ENCODE data around the gene ZNF470.

Gene ZNF470

GRCh38 chr19:56623006-56623405 is 55.7 kb downstream of the ZNF470 start:
- no peak for TF ChIP-seq CTCF (IDR thresholded peaks at IDR 0.05; ENCODE audit: insufficient read depth, missing control alignments)
- no peak for FAIRE-seq
- no peak for DNase-seq (ENCODE audit: insufficient read length, low spot score)

- TF ChIP-seq CTCF (IDR thresholded peaks at IDR 0.05; ENCODE audit: insufficient read depth, missing control alignments), result no peak
- DNase-seq (ENCODE audit: insufficient read length, low spot score), result no peak
- FAIRE-seq, result no peak
Measured at GRCh38 chr19:56625708-56626107, 58.4 kb downstream of the ZNF470 start.

GRCh38 chr19:56633021-56633420 is 65.8 kb downstream of the ZNF470 start:
- no peak for DNase-seq (ENCODE audit: insufficient read length, low spot score)
- no peak for TF ChIP-seq CTCF (IDR thresholded peaks at IDR 0.05; ENCODE audit: insufficient read depth, missing control alignments)
- no peak for FAIRE-seq

GRCh38 chr19:56637976-56638555 is 70.8 kb downstream of the ZNF470 start:
- DNase-seq (ENCODE audit: insufficient read length, low spot score), result no peak
- no peak for TF ChIP-seq CTCF (IDR thresholded peaks at IDR 0.05; ENCODE audit: insufficient read depth, missing control alignments)
- no peak for FAIRE-seq

All from D721Med (cell line).